LNCaP clone FGC (cell line): ENCODE results near the gene PXMP4.

Experiments used
- DNase-seq: peaks from one replicate; pipeline ENCODE4 v3.0.0-alpha.2; 2011; ENCODE audit warnings: low read depth
- H3K4me3 ChIP-seq: 2 replicates; pipeline ENCODE4 v1.5.1; 2011; ENCODE audit warnings: mild to moderate bottlenecking, low read depth, low read length, control low read depth
- CTCF ChIP-seq: IDR thresholded peaks from 2 replicates; pipeline ENCODE4 v1.5.1; 2012; ENCODE audit warnings: mild to moderate bottlenecking; ENCODE audit not compliant: control insufficient read depth, insufficient read depth; ENCODE audit errors: extremely low read depth

The PXMP4 gene

GRCh38 chr20:33696448-33696847 lies 23.7 kb downstream of the PXMP4 start:
- H3K4me3 ChIP-seq = no peak overlapping the region
- TF ChIP-seq CTCF = no peak
- DNase-seq = no peak

- H3K4me3 ChIP-seq = no peak overlapping the region
- TF ChIP-seq CTCF = no peak
- DNase-seq = no peak
These were observed 25.5 kb downstream of the PXMP4 start for GRCh38 chr20:33694639-33695012.

GRCh38 chr20:33693741-33694638 lies 26.1 kb downstream of the PXMP4 start:
- no peak for TF ChIP-seq CTCF
- no peak overlapping the region for H3K4me3 ChIP-seq
- no peak for DNase-seq

GRCh38 chr20:33693289-33693688 lies 26.8 kb downstream of the PXMP4 start:
- no peak overlapping the region for H3K4me3 ChIP-seq
- DNase-seq = no peak
- no peak for TF ChIP-seq CTCF

GRCh38 chr20:33689973-33690372 lies 30.1 kb downstream of the PXMP4 start:
- TF ChIP-seq CTCF = no peak
- DNase-seq = no peak
- H3K4me3 ChIP-seq = no peak overlapping the region

GRCh38 chr20:33689493-33689892 lies 30.6 kb downstream of the PXMP4 start:
- no peak for DNase-seq
- no peak overlapping the region for H3K4me3 ChIP-seq
- no peak for TF ChIP-seq CTCF

- no peak overlapping the region for H3K4me3 ChIP-seq
- TF ChIP-seq CTCF = no peak
- no peak for DNase-seq
These were observed 31.1 kb downstream of the PXMP4 start for GRCh38 chr20:33688938-33689424.
